NT2/D1 (cell line): ENCODE results near the gene NR0B2.

ENCODE experiments used
- SUZ12 ChIP-seq: IDR thresholded peaks from 2 replicates; pipeline ENCODE4 v1.6.1; 2011; ENCODE audit not compliant: insufficient read length, insufficient read depth; ENCODE audit errors: extremely low read depth
- YY1 ChIP-seq: IDR thresholded peaks from 2 replicates; pipeline ENCODE4 v1.6.1; 2011; ENCODE audit not compliant: insufficient read length, insufficient read depth
- ZNF274 ChIP-seq: IDR thresholded peaks from 2 replicates; pipeline ENCODE4 v1.6.1; 2011; ENCODE audit warnings: mild to moderate bottlenecking, low read depth, low read length

- TF ChIP-seq ZNF274: no peak
- no peak for TF ChIP-seq SUZ12
- TF ChIP-seq YY1: no peak
Observed at GRCh38 chr1:26913389-26913753, 404 bp downstream of the NR0B2 start.
